Fibroblast of peridontal ligament (primary cell): ENCODE results near the gene KL.

Experiments used
- DNase-seq: peaks from one replicate; pipeline ENCODE4 v3.0.0-alpha.2; 2010; ENCODE audit errors: extremely low read depth

Gene KL

GRCh38 chr13:33111414-33112110 is 95.3 kb downstream of the KL start:
- DNase-seq: peak; percentile 51

GRCh38 chr13:33112766-33113165 is 96.5 kb downstream of the KL start:
- DNase-seq: no peak

- no peak for DNase-seq
These were observed 97.9 kb downstream of the KL start for GRCh38 chr13:33114146-33114545.

GRCh38 chr13:33115274-33115673 is 99.1 kb downstream of the KL start:
- DNase-seq: no peak
